Endothelial cell of umbilical vein (primary cell): Measurements from ENCODE around the gene DSCAML1.

Experiments used
- CTCF ChIP-seq, 2 donors: IDR thresholded peaks; 1 replicate in 1 of 2; 2 replicates in 1 of 2; pipeline ENCODE4 v1.5.1; 2011; ENCODE audit warnings: low read length in 2 of 2, mild to moderate bottlenecking in 2 of 2, moderate library complexity in 2 of 2, control low read depth in 1 of 2, inconsistent platforms in 1 of 2, low read depth in 1 of 2; ENCODE audit not compliant: insufficient read depth in 1 of 2; ENCODE audit errors: extremely low read depth in 1 of 2
- EZH2 ChIP-seq: IDR thresholded peaks from 2 replicates; pipeline ENCODE4 v1.6.1; 2012; ENCODE audit warnings: borderline replicate concordance, low read depth, mild to moderate bottlenecking, moderate library complexity, low read length, inconsistent platforms; ENCODE audit not compliant: severe bottlenecking
- JUN ChIP-seq: IDR thresholded peaks from 2 replicates; pipeline ENCODE4 v1.6.1; 2011; ENCODE audit warnings: borderline replicate concordance, low read depth; ENCODE audit not compliant: insufficient read length, insufficient read depth
- MAX ChIP-seq: IDR thresholded peaks from 2 replicates; pipeline ENCODE4 v1.6.1; 2011; ENCODE audit not compliant: insufficient read depth, insufficient read length
- POLR2A ChIP-seq: IDR thresholded peaks from 2 replicates; pipeline ENCODE4 v1.6.1; 2012; ENCODE audit warnings: low read depth, mild to moderate bottlenecking, control low read depth, low read length
- POLR2AphosphoS5 ChIP-seq: IDR thresholded peaks from 2 replicates; pipeline ENCODE4 v1.6.1; 2012; ENCODE audit warnings: low read depth, mild to moderate bottlenecking, control low read depth, low read length, moderate library complexity; ENCODE audit not compliant: insufficient read depth

DNA sequence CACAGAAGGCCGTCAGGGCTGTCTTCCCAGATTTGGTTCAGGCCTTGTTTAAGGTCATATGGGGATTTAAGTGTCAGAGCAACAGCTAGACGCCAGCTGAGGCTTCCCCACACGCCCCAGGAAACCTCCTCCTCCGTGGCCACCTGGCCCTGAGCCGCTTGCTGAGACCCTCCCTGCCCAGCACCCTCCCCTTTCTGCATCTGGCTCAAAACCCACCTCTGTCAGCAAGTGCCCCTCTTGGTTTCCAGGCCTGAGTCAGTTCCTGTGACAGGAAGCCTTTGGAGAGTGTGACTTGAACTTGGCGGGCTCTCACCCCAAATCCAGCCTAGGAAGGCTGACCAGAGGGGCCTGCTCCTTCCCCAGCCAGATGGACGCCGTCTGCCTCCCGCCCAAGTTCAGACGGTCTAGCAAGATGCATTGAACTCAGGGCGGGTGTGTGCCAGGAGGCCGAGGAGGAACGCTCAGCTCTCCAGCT lies 27.0 kb upstream of the DSCAML1 start:
- no peak for TF ChIP-seq CTCF (IDR thresholded peaks at IDR 0.05; ENCODE audit: extremely low read depth in 1 of 2, insufficient read depth in 1 of 2, low read depth in 1 of 2, low read length in 2 of 2)
- peak; percentile 65 for TF ChIP-seq POLR2A
- no peak for TF ChIP-seq EZH2
- no peak for TF ChIP-seq MAX
- TF ChIP-seq POLR2AphosphoS5, result peak; percentile 80
- peak; percentile 52 for TF ChIP-seq JUN
